ENCODE data around the gene DHRSX.
"Not testable (repeated sequence)": the region's sequence is repeated elsewhere in the genome, so short reads cannot be mapped to it uniquely, and the experiment has no call there.

Gene DHRSX

GRCh38 chrX:2500803-2501558 is at the start of gene DHRSX, which contains the start of gene ZBED1:
Gene DHRSX (minus strand): TSS chrX:2500976. CDS start chrX:2500925, 51 bp downstream.
Gene ZBED1 (minus strand): TSS chrX:2500976. CDS start chrX:2490719, 10,257 bp downstream.
- peak; percentile 67 for DNase-seq

GRCh38 chrX:2549876-2550275 is 49.1 kb upstream of the DHRSX start:
- no peak for DNase-seq

- DNase-seq = no peak
Measured at GRCh38 chrX:2548711-2549423, 48.1 kb upstream of the DHRSX start.

DNA sequence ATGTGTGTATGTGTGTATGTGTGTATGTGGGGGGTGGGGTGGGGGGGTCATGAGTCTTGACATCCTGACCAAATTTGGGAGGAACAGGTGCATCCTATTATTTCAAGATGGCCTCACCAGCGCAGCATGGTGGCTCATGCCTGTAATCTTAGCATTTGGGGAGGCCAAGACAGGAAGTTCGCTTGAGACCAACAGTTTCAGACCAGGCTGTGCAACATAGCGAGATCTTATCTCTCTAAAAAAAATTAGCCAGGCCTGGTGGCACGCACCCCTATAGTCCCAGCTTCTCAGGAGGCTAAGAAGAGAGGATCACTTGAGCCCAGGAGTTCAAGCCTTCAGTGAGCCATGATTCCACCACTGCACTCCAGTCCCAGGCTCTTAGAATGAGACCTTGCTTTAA is 47.0 kb upstream of the DHRSX start:
- no peak for DNase-seq

- no peak for DNase-seq
Measured at GRCh38 chrX:2546496-2546895, 45.7 kb upstream of the DHRSX start.

DNA sequence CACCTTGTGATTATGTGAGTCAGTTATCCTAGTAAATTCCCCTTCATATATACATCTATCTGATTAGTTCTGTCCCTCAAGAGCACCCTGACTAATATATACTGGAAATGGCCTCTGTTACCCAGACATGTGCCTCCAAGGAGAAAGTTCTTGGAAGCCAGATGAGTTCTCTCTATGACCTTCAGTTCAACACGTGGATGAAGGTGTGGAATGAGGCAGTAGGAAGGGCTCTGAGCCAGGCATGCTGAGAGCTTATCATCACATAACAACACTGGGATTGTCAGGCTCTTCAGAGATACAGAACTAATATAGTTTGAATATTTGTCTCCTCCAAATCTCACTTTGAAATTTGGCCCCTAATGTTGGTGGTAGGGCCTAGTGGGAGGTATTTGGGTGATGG is 44.4 kb upstream of the DHRSX start:
- no peak for DNase-seq

GRCh38 chrX:2542826-2543521 is 42.2 kb upstream of the DHRSX start:
- no peak for DNase-seq

- no peak for DNase-seq
Measured at GRCh38 chrX:2541603-2542002, 40.8 kb upstream of the DHRSX start.

- no peak for DNase-seq
Measured at GRCh38 chrX:2540426-2540947, 39.7 kb upstream of the DHRSX start.

DNA sequence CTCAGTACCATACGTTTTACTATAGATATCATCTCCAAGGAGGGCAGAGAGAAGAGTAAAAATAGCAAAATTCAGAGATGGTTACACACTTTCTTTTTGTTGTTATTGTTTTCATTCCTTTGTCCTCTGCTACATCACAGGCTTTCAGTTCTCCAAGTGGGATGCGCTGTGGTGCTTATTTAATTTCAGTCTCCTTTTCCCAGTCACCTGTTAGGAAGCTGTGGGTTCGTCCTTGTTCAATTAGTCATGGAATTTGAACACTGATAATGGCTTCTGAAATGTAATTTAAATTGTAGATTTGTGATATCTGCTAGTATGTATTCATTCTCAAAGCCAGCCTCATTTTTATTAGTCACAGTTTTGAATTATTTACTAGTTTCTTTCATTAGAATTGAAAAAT is 38.8 kb upstream of the DHRSX start:
- DNase-seq = no peak

DNA sequence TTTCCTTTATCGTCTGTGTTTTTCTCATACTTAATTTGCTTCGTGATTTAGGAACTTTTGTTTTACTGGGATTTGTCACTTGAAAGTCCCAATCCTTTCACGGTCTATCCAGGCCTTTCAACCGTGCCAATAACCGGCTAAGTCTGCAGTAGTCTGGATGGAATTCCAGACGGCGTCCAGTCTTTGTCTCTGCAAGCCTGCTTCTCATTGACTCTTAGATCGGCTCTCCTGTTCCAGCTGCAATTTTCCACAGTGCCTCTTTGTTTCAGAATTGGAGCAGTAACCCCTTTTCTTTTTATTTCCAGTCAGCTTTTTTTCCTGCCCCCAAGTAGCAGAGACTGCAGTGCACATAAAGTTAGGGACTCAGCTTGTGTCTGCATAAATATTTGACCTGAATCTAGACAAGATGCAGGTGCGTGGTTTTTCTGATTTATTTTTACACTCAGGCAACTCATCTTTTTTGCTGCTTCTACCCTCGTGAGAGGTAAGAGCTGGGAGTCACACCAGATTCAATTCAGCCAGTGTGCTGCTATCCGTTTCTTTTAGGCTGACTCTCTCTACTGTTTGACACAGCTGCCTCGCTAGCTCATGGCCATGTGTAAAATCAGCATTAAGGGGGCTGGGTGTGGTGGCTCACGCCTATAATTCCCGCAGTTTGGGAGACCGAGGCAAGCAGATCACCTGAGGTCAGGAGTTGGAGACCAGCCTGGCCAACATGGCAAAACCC is 37.4 kb upstream of the DHRSX start:
- no peak for DNase-seq

- DNase-seq = no peak
Measured at GRCh38 chrX:2536974-2537373, 36.2 kb upstream of the DHRSX start.

- no peak for DNase-seq
Measured at GRCh38 chrX:2536141-2536540, 35.4 kb upstream of the DHRSX start.

DNA sequence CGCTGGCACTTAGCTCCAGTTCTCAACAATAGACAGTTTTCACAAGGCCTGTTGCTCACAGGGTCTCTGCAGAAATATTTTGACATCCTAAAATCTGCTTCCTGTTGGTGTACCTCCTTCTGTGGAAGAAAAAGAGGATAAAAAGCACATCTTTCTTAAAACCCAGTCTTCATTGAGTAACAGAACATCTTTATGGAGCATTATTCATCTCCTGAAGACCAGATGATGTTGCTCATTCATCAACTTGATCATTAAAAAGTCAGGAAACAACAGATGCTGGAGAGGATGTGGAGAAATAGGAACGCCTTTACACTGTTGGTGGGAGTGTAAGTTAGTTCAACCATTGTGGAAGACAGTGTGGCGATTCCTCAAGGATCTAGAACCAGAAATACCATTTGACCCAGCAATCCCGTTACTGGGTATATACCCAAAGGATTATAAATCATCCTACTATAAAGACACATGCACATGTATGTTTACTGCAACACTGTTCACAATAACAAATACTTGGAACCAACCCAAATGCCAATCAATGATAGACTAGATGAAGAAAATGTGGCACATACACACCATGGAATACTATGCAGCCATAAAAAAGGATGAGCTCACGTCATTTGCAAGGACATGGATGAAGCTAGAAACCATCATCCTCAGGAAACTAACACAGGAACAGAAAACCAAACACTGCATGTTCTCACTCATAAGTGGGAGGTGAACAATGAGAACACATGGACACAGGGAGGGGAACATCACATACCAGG is 33.7 kb upstream of the DHRSX start:
- DNase-seq = not testable (repeated sequence)

- DNase-seq = no peak
Measured at GRCh38 chrX:2533424-2533823, 32.6 kb upstream of the DHRSX start.

- no peak for DNase-seq
Measured at GRCh38 chrX:2526390-2526789, 25.6 kb upstream of the DHRSX start.

DNA sequence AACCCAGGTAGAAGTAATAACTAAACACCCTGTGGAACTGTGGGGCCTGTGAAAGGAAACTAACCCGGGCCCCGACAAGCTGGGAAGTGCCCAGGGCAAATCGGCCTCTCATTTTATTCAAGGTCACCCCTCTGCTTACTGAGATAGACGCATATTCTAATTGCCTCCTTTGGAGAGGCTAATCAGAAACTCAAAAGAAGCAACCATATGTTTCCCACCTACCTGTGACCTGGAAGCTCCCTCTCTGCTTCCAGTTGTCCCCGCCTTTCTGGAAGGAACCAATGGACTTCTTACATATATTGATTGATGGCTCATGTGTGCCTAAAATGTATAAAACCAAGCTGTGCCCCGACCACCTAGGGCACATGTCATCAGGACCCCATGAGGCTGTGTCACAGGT is 23.1 kb upstream of the DHRSX start:
- no peak for DNase-seq

- no peak for DNase-seq
Measured at GRCh38 chrX:2521927-2522386, 21.2 kb upstream of the DHRSX start.

GRCh38 chrX:2521092-2521926 is 20.5 kb upstream of the DHRSX start:
- peak; percentile 17 for DNase-seq

GRCh38 chrX:2520539-2520938 is 19.8 kb upstream of the DHRSX start:
- DNase-seq = no peak

- not testable (repeated sequence) for DNase-seq
Measured at GRCh38 chrX:2519638-2520037, 18.9 kb upstream of the DHRSX start.

Data from CD4-positive, alpha-beta T cell treated with Interleukin-21 for 1 hour (primary cell).